GM21576 (cell line): ENCODE measurements around the gene DYNLL1.
"Not testable (repeated sequence)": the region's sequence is repeated elsewhere in the genome, so short reads cannot be mapped to it uniquely, and the experiment has no call there.

Experiments used
- ATAC-seq: cut with Tn5 transposase; IDR thresholded peaks from one replicate; pipeline ENCODE4 v1.9.1; 2021; ENCODE audit warnings: mild to moderate bottlenecking, moderate library complexity; ENCODE audit not compliant: unreplicated experiment

The DYNLL1 gene

DNA sequence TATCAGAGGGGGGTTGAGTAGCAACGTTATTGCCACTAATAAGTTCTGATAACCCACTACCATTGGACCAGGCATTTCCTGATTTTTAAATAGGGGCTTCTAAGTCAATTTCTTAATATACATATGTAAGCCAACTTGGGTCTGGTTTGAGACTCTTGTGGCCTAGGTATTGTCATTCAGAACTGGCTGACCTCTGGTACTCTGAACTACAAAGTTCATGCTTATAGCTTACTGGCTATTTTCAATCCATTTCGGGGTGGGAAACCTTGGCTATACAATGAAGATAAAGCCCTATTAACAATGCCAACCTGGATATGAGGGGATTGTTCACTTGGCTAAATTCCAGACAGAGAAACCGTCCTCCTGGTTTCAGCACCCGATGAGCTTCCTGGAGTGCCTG, 8.7 kb downstream of the DYNLL1 start:
- no peak for ATAC-seq

DNA sequence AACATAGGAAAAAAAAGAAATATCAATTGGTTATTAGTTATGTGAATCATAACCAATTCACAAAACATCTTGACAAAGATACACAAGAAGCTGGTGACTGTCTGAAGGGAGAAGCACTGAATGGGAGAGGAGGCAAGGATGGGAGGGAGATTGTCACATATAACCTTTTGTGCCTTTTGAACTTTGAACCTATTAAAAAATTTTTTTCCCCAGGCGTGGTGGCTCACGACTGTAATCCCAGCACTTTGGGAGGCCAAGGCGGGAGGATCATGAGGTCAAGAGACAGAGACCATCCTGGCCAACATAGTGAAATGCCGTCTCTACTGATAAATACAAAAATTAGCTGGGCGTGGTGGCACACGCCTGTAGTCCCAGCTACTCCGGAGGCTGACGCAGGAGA, 12.6 kb downstream of the DYNLL1 start:
- ATAC-seq: no peak

DNA sequence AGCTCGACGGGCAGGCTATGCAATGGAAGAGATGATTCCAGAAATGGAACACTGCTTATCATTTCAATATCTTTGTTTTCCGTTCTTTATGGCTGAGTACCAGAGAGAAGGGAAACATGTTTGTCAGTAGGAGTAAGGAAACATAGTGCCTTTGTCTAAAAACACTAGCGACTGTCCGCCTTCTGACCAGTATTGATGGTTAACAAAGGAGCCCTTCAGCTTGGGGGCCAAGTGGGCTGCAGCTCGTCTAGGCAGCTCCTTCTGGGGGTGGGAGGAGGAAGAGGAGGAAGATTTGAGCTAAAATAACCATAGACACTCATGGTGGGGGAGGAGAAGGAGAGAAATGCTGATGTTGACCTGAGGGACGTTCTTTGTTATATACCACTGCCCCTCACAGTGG, 18.1 kb downstream of the DYNLL1 start:
- no peak for ATAC-seq

DNA sequence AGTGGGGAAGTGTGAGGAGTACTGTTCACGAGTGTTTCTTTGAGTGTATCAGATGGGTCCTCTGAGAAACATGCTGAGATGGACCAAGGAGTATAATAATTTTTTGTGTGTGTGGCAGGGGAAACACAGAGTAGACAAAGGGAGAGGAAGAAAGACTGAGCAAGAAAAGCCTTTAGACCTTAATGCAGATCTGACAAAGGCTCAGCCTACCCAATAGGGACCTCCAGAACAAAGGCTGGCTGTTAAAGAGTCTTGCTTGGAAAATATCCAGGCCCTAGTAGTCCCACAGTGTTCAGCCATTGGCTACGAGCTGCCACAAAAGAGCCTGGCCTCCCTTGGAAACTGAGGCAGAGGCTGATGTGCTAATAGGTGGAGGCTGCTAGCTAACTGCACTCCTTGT, 19.6 kb downstream of the DYNLL1 start:
- ATAC-seq: no peak

DNA sequence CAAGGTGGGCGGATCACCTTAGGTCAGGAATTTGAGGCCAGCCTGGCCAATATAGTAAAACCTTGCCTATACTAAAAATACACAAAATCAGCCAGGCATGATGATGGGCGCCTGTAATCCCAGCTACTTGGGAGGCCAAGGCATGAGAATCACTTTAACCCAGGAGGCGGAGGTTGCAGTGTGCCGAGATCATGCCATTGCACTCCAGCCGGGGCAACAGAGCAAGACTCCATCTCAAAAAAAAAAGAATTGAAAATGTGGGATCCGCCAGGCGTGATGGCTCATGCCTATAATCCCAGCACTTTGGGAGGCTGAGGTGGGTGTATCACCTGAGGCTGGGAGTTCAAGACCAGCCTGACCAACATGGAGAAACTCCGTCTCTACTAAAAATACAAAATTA, 23.4 kb downstream of the DYNLL1 start:
- not testable (repeated sequence) for ATAC-seq

DNA sequence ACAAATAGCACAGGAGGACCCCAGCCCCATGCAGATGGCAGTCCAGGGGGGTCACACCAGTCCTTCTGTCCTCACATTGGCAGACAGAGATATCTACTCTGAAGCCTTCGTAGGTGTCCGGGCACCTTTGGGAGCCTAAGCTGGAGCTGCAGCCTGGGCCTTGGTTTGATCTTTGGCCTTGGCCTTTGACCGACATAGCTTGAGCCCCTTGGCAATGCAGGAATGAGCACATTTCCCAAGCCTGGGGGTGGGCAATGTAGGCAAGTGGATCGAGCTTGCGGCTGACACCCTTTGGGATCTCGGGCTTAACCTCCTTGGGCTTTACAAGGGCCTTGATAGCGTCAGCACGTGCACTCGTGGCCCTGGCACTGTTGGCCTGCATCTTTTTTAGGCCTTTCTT, 26.7 kb downstream of the DYNLL1 start:
- ATAC-seq: no peak

DNA sequence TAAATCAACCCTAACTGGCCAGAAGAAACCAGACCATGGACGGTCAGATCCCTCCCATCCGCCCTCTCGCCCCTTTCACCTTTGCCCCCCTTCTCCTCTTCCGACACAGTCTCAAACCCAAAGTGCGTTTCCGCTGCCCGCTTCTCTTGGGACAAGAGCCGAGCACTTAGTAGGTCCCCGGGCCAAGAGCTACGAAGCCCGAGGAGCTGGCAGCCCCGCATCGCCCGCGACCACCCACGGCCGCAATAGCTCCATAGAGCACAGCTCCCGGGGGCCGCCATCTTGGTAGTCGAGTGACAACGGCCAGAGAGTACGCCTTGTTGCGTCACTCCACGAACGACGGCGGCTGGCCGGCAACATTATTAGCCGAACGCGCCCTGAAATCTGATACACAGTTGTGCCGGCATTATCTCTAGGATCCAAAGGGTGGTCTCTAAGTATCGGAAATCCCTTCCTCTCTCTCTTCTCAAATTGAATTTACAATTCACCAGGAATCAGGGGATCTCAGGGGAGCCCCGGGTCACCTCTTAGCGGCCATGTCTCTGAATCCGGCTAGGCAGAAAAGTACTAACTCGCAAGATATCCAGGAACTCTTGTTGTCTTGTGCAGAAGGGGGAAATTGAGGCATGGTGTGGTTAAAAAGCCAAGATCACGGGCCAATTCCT, 33.1 kb downstream of the DYNLL1 start, which contains the start of gene COQ5:
TSS of gene COQ5 (minus strand) at position 298 of the 665 bp plus-strand sequence. CDS start at position 281, 17 bp downstream.
- peak; percentile 87 for ATAC-seq

DNA sequence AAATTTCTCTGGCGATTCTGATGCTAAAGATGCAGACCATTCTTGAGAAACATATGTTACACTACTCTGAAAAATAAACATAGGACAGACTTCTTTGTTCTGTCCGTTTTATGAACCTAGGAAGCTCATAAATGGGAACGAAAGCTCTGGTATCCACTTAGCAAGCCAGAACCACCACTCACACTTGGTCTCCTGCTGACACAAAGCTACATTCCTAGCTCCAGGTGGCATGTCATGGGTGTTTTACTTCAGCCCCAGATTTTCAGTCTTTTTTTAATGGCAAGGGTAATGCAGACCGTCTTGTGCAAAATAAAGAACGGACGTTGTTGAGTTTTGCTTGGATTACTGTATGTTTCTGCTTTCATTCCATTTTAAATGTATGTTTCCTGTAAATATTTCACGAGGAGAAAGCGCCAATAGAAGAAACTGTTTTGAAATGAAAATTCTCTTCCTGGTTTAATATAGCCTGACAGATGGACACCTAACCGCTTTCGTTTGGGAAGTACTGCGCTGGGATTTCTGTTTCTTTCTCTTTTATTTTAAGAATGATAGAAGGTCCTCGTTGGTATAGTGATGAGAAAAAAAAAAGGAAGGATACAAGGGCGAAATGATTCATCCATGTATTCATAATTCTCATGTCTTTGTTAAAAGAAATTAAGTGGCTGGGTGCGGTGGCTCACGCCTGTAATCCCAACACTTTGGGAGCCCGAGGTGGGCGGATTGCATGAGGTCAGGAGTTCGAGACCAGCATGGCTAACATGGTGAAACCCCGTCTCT, 33.9 kb downstream of the DYNLL1 start:
- ATAC-seq: no peak

DNA sequence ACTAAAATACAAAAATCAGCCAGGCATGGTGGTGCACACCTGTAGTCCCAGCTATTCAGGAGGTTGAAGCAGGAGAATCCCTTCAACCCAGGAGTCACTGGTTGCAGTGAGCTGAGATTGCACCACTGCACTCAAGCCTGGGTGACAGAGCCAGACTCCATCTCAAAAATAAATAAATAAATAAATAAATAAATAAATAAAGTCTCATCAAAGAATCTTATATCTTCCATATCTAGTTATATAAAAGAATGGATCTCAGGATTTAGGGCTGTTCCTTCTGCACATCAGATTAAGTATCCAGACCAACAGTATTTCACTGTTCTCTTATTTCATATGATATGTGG, 34.5 kb downstream of the DYNLL1 start:
- ATAC-seq: not testable (repeated sequence)

DNA sequence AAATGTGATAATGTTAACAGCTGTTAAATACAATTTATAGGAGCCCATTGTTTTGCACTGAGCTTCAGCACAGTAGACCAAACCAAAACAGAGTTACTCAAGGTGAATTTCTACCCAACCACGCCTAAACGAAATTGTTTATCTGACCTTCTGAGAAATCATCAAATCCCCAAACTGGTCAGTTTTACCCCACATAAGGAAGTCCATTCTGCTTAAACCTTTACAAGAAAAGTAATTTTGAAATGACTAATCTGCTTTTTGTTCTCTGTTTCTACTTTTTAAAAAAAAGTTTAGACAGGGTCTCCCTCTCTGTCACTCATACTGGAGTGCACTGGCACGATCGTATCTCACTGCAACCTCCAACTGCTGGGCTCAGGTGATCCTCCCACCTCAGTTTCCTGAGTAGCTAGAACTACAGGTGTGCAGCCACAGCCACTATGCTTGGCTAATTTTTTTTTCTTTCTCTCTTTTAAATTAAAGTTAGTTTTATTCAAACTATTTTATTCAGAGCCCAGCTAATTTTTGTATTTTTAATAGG, 36.9 kb downstream of the DYNLL1 start:
- ATAC-seq: no peak

DNA sequence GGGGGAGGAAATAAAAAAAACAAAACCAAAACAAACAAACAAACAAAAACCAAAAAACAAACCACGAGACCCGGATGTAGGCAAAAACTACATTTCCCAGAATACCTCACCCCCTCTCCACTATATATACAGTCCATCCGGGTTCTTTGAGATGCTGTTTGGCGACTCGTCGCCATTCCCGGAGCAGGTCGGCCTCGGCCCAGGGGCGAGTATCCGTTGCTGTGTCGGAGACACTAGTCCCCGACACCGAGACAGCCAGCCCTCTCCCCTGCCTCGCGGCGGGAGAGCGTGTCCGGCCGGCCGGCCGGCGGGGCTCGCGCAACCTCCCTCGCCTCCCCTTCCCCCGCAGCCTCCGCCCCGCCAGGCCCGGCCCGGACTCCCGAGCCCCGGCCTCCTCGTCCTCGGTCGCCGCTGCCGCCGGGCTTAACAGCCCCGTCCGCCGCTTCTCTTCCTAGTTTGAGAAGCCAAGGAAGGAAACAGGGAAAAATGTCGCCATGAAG, 38.3 kb downstream of the DYNLL1 start, which contains the start of gene RNF10:
TSS of gene RNF10 (plus strand) at position 154 of the 500 bp plus-strand sequence. CDS start 456 bp downstream, outside the sequence.
- ATAC-seq: peak; percentile 58

DNA sequence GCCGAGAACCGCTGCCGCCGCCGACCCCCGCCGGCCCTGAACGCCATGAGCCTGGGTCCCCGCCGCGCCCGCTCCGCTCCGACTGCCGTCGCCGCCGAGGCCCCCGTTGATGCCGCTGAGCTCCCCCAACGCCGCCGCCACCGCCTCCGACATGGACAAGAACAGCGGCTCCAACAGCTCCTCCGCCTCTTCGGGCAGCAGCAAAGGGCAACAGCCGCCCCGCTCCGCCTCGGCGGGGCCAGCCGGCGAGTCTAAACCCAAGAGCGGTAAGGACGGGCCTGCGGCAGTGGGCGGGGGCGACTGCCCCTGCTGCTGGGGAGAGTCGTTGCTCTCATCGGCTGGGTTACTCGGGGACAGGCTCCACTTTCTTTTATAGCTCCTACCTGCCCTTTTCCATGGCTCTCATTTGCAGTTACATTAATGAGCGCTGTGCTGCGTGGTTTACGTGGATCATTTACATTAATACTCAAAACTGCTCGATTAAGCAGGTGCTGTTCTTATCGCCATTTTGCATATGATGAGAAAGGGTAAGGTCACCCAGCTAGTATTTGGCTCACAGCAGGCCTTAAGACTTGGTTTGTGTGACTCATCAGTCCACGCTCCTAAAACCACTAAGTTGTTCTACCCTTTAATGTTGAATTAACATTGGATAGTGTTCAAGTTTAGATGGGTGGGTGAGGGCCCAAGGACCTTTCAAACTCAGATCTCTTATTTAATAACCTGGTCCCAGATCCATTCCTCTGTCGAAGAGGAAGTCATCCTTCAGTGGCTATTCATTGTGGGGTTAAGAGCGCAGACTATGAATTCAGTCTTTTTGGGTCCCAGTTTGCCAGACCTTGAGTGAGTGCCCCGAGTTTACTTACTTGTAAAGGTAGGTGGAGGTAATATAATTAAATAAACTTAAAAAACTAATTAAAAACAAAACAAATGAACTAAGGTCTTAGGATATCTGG, 39.1 kb downstream of the DYNLL1 start:
- peak; percentile 29 for ATAC-seq

DNA sequence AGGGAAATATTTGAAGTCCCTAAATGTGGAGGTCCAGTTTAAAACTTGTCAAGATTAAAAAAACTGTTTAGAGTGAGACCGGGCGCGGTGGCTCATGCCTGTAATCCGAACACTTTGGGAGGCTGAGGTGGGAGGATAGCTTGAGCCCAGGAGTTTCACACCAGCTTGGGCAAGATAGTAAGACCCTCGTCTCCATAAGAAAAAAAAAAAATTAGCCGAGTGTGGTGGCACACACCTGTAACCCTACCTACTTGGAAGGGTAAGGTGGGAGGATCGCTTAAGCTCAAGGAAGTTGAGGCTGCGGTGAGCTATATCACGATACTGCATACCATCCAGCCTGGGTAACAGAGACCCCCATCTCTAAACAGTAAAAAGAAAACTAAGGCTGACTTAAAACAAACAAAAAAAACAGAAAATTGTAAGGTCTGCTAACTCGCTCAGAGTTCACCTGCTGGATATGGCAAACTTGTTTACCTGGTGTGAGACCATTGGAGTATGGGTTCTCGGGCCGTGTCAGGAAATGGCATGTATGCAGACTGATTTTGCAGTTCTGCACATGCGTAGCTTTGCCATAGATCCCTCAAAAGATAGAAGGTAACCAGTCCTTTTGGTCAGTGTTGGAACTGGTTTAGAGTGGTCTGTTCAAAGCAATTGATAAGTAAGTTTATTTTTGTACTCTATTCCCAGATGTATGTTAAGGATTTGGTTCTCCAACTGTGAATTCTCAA, 40.3 kb downstream of the DYNLL1 start:
- no peak for ATAC-seq

DNA sequence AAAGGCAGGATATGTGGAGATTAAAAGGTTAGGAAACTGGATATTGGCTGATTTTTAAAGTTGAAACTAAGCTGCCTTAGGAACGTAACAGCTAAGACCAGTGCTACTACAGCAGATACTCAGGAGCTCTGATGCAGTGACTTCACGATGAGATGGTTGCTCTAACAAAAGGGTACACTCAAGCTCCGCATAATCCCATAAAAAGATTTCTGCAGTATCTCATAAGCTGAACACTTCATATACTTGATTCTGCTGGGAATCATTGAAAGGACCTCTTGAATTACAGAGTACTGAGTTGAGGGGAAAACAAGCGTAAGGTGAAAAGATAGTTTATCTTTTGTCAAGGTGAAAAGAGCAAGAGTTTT, 41.9 kb downstream of the DYNLL1 start:
- ATAC-seq: no peak

DNA sequence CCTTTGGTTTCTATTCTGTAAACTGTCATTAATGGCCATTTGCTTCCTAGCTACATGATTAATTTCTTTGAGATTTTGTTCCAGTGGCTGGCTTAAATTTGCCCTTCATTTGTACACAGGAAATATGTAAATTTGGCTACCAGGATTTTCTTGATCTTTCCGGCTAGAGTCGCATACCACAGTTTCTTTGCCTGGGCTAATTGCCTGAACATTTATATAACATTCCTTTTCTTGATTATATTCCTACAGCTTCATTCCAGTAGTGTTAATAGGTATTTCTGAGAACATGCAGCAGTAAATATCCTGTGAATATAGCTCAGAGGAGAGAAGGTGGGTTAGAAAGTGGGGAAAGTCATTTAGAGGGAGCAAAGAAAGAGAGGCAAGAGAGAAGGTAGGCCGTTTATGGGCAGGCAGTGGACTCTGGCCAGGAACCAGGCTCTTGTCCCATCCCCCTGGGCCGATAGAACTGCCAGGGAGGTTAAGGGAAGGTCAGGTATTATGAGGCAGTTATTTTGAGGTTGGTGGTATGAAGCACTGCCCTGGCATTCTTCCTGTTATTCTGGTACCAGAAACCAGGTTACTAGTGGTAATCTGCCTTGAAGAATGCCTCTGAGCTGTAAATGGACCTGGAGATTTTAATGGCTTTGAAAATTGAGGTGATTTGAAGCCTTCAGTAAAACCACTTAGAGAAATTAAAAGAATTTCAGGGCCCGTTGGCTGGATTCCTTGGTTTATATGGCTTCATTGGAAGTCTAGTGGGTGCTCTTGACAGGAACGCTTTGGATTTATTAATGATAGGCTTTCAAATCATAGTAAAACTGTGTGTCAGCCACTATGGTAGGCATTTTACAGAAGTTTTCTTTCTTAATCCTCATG, 42.6 kb downstream of the DYNLL1 start:
- no peak for ATAC-seq

DNA sequence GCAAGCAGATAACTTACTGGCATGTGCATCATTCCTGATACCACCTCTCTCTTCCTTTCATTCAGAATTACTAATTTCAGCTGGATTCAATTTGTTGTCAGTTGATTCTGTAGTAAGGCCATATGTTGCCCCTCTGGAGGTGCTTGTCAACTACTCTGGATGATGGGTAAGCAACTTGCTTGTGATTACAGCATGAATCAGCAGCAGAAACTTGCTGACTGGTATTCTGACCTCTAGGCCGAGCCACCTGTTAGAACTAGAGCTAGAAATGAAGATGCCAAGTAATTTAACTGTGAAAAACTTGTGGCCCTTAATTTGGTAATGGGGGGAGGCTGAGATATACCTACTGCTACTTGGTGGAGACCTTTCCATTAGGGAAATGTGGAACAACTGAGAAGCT, 43.4 kb downstream of the DYNLL1 start:
- no peak for ATAC-seq

DNA sequence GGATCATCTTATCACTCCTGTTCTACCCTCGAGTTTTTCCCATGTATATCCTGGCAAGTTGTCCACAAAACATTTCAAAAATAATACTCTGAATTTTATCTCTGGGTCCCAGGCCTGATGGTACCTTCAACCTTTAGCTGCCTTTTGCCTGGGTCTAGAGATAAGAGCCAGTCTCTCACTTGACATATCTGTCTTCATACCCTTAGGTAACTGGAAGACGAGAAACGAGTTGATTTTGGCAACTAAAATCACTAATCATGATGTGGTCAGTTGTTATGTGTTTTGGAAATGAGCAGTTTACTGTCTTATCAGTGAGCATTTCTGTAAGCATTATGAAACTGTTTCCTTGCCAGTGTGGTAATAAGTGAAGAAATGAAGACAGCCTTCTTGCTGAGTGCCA, 44.5 kb downstream of the DYNLL1 start:
- no peak for ATAC-seq

DNA sequence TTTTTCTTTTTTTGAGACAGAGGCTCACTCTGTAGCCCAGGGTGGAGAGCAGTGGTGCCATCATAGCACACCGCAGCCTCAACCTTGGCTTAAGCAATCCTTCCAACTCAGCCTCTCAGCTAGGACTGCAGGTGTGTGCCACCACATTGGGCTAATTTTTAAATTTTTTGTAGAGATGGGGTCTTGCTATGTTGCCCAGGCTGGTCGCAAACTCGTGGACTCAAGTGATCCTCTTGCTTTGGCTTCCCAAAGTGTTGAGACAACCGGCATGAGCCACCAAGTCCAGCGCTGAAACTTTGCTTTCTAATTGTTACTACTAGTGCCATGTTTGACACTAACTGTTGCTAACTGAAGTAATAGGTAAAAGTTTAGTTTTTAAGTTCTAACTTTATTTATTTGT, 46.3 kb downstream of the DYNLL1 start:
- no peak for ATAC-seq

DNA sequence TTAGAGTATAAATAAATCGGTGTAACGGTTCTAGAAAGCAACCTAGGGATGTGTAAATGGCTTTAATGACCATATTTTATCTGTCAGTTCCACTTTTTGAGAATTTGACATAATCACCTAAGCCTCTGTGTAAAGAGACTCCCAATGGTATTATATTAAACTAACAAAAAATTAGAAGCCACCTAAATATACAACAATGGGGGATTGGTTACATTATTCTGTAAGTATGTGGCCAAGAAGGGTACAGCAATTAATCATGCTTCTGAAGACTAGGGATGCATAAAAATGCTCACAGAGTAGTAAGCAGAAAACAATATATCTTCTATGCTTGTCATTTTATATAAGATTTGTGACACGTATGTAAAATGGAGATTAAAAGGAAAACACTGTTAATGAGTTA, 48.8 kb downstream of the DYNLL1 start:
- no peak for ATAC-seq
